Subcutaneous abdominal adipose tissue (tissue), 5 donors: ENCODE measurements around the gene ITSN2.

Experiments used
- H3K27ac ChIP-seq: one replicate; pipeline ENCODE4 v1.7.0; 2013; ENCODE audit warnings: low read depth, mild to moderate bottlenecking, inconsistent platforms, low read length, moderate library complexity
- H3K27me3 ChIP-seq, 5 donors: one replicate each; pipeline ENCODE4 v1.7.0; 2013; ENCODE audit warnings: low read length in 5 of 5, inconsistent platforms in 1 of 5; ENCODE audit not compliant: control insufficient read depth in 5 of 5, insufficient read depth in 4 of 5
- H3K36me3 ChIP-seq, 5 donors: one replicate each; pipeline ENCODE4 v1.7.0; 2013; ENCODE audit warnings: low read length in 5 of 5; ENCODE audit not compliant: control insufficient read depth in 5 of 5, insufficient read depth in 5 of 5
- H3K4me1 ChIP-seq, 5 donors: one replicate each; pipeline ENCODE4 v1.7.0; 2013; ENCODE audit warnings: low read length in 5 of 5, mild to moderate bottlenecking in 3 of 5, moderate library complexity in 1 of 5; ENCODE audit not compliant: control insufficient read depth in 5 of 5, insufficient read depth in 5 of 5
- H3K4me3 ChIP-seq, 5 donors: one replicate each; pipeline ENCODE4 v1.7.0; 2013; ENCODE audit warnings: low read length in 5 of 5, low read depth in 1 of 5
- H3K9ac ChIP-seq, 5 donors: one replicate each; pipeline ENCODE4 v1.7.0; 2013; ENCODE audit warnings: low read length in 5 of 5, mild to moderate bottlenecking in 4 of 5, moderate library complexity in 3 of 5
- H3K9me3 ChIP-seq, 5 donors: one replicate each; pipeline ENCODE4 v1.7.0; 2013; ENCODE audit warnings: low read length in 5 of 5; ENCODE audit not compliant: control insufficient read depth in 5 of 5
- donor health status: healthy.
- donor health status: healthy.
- donor health status: healthy.
- donor health status: healthy.
- donor health status: healthy.

Gene ITSN2

GRCh38 chr2:24209389-24210105 is 150.8 kb downstream of the ITSN2 start:
- Histone ChIP-seq H3K27me3 (no peaks in the 10 kb centered on the region), H3K9ac (no peak overlapping the region), H3K9me3 (no peaks in the 10 kb centered on the region), H3K36me3 (peaks cover 14 to 92% (median 83%) of the 10 kb centered on the region in 5 donors), H3K4me1 (no peaks in the 10 kb centered on the region), H3K4me3 (no peak overlapping the region), H3K27ac (no peak overlapping the region)

- H3K9me3 ChIP-seq, result no peaks in the 10 kb centered on the region
- H3K27me3 ChIP-seq, result no peaks in the 10 kb centered on the region
- H3K36me3 ChIP-seq, result peaks cover 10 to 100% (median 92%) of the 10 kb centered on the region in 5 donors
- H3K4me1 ChIP-seq, result no peaks in the 10 kb centered on the region
- H3K27ac ChIP-seq, result no peak overlapping the region
- no peak overlapping the region for H3K9ac ChIP-seq
- no peak overlapping the region for H3K4me3 ChIP-seq
Observed at GRCh38 chr2:24208490-24208889, 151.8 kb downstream of the ITSN2 start.

- Histone ChIP-seq H3K27ac (no peak overlapping the region), H3K36me3 (peaks cover 7 to 98% (median 89%) of the 10 kb centered on the region in 5 donors), H3K9me3 (no peaks in the 10 kb centered on the region), H3K27me3 (no peaks in the 10 kb centered on the region), H3K4me1 (no peaks in the 10 kb centered on the region), H3K4me3 (no peak overlapping the region), H3K9ac (no peak overlapping the region)
Observed at GRCh38 chr2:24207359-24207758, 153.0 kb downstream of the ITSN2 start.

GRCh38 chr2:24206714-24207113 is 153.6 kb downstream of the ITSN2 start:
- Histone ChIP-seq H3K4me3 (no peak overlapping the region), H3K9ac (no peak overlapping the region), H3K36me3 (peaks cover 3 to 93% (median 84%) of the 10 kb centered on the region in 5 donors), H3K27ac (no peak overlapping the region), H3K9me3 (no peaks in the 10 kb centered on the region), H3K4me1 (no peaks in the 10 kb centered on the region), H3K27me3 (no peaks in the 10 kb centered on the region)

DNA sequence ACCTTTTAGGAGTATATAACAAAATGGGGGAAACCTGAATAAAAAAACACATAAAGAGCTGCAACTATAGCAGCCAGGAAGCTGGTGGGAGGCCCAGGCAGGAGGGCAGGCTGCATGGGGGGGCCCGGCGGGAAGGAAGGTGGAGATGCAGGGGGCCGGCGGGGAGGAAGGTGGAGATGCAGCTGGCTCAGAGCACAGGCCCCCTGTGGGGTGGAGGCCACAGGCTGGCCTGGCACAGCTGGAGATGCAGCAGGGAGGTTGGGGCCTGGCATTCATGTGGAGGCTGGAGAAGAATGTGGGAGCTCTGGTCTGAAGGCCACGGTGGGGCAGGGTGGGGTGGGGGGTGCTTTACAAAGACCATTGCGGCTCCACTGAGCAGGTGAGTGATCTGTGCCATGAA is 154.1 kb downstream of the ITSN2 start:
- H3K9me3 ChIP-seq, result no peaks in the 10 kb centered on the region
- H3K4me1 ChIP-seq, result no peaks in the 10 kb centered on the region
- no peak overlapping the region for H3K27ac ChIP-seq
- no peak overlapping the region for H3K9ac ChIP-seq
- H3K36me3 ChIP-seq, result peaks cover 0 to 92% (median 83%) of the 10 kb centered on the region in 5 donors
- no peaks in the 10 kb centered on the region for H3K27me3 ChIP-seq
- H3K4me3 ChIP-seq, result no peak overlapping the region

- H3K27me3 ChIP-seq, result no peaks in the 10 kb centered on the region
- H3K4me1 ChIP-seq, result no peaks in the 10 kb centered on the region
- H3K27ac ChIP-seq, result no peak overlapping the region
- no peak overlapping the region for H3K4me3 ChIP-seq
- H3K9ac ChIP-seq, result no peak overlapping the region
- H3K9me3 ChIP-seq, result no peaks in the 10 kb centered on the region
- H3K36me3 ChIP-seq, result peaks cover 0 to 89% (median 74%) of the 10 kb centered on the region in 5 donors
Observed at GRCh38 chr2:24205131-24205530, 155.2 kb downstream of the ITSN2 start.

DNA sequence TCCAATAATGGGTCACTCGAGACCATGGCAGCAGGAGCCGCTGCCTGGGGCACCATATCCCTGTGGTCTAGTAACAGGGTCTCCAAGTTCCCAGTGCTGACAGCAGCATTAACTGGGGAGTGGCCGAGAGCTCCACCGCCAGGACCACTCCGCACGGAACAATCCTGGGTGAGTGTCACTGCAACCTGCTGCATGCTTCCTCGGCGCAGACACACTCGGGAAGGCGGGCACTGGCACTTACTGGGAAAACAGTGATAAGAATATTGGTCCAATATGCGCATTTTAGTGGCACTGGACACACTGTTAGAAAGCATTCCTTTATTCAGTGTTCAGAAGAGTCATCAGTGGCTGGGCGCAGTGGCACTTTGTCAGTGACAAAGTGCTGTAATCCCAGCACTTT is 155.8 kb downstream of the ITSN2 start:
- peaks cover 0 to 87% (median 68%) of the 10 kb centered on the region in 5 donors for H3K36me3 ChIP-seq
- no peak overlapping the region for H3K27ac ChIP-seq

DNA sequence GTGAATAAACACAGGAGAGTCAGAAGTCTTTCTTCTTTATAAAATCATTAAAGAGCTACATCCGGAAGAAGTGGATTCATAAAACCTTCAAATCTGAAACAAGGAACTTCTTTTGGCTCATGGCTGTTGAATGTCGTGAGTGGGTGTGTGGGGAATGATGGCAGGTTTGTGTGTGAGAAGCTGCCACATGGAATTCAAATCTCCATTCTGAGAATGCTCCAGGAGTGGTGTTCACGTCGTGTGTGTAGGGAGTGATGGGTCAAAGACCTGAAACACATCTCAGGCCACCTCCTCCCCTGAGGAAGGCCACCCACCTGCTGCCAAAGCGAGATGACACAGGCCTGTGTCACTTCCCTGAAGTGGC is 156.6 kb downstream of the ITSN2 start:
- no peaks in the 10 kb centered on the region for H3K4me1 ChIP-seq
- H3K9me3 ChIP-seq, result no peaks in the 10 kb centered on the region
- no peak overlapping the region for H3K4me3 ChIP-seq
- peaks cover 0 to 79% (median 60%) of the 10 kb centered on the region in 5 donors for H3K36me3 ChIP-seq
- no peak overlapping the region for H3K27ac ChIP-seq
- H3K9ac ChIP-seq, result no peak overlapping the region
- H3K27me3 ChIP-seq, result no peaks in the 10 kb centered on the region

More for the DNA sequence above, 155.8 kb downstream of the ITSN2 start:
- Histone ChIP-seq H3K9me3 (no peaks in the 10 kb centered on the region), H3K27me3 (no peaks in the 10 kb centered on the region), H3K9ac (no peak overlapping the region), H3K4me1 (no peaks in the 10 kb centered on the region), H3K4me3 (no peak overlapping the region)

- no peak overlapping the region for H3K9ac ChIP-seq
- H3K27ac ChIP-seq, result no peak overlapping the region
- no peaks in the 10 kb centered on the region for H3K4me1 ChIP-seq
- H3K9me3 ChIP-seq, result no peaks in the 10 kb centered on the region
- peaks cover 0 to 74% (median 55%) of the 10 kb centered on the region in 5 donors for H3K36me3 ChIP-seq
- H3K27me3 ChIP-seq, result no peaks in the 10 kb centered on the region
- no peak overlapping the region for H3K4me3 ChIP-seq
Observed at GRCh38 chr2:24203029-24203786, 157.1 kb downstream of the ITSN2 start.

GRCh38 chr2:24200799-24201198 is 159.5 kb downstream of the ITSN2 start:
- no peak overlapping the region for H3K27ac ChIP-seq
- H3K4me1 ChIP-seq, result no peaks in the 10 kb centered on the region
- no peaks in the 10 kb centered on the region for H3K27me3 ChIP-seq
- H3K36me3 ChIP-seq, result peaks cover 0 to 50% (median 33%) of the 10 kb centered on the region in 5 donors
- no peak overlapping the region for H3K9ac ChIP-seq
- H3K4me3 ChIP-seq, result no peak overlapping the region
- no peaks in the 10 kb centered on the region for H3K9me3 ChIP-seq
